ENCODE data around the gene PRF1.

The PRF1 gene

DNA sequence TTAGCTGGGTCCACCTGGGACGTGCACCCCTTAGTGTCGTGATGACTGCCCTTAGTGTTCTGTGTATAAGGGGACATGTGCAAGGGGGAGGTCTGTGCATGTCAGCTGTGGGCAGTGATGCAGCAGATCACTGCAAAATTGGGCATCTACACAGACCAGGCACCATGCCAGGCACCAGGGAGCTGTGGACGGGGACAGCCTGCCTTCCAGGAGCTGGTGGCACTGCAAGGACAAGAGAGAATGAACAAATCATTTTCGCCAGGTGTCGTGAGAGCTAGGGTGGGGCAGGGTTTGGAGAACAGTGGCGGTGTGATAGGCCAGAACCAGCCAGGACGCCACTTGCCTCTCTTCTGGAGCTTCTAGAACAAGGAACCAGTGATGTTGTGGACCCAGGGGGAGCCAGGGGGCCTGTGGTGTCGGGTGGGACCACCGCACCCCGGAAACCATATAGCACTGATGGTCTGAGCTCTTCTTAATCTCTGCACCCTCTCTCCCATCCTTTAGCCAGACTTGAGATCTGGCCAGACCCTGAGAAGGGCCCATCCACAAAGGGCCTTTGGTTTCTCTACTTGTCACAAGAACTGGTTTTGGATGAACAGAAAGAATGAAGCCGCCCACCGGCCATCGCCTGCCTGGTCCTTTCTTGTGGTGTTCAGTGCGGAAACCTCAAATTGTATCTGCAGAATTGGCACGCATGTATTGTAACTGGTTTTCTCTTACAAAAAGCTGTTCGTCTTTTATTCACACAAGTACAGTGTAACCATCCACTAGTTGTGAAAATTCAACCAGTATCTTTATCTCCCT lies 30.7 kb downstream of the PRF1 start:
- no peaks in the 10 kb centered on the region for H3K36me3 ChIP-seq (ENCODE audit: control insufficient read depth in 4 of 4, insufficient read depth in 4 of 4, low read length in 3 of 4)
- peaks cover 10 to 74% (median 37%) of the 10 kb centered on the region in 4 experiments for H3K4me1 ChIP-seq (ENCODE audit: control extremely low read depth in 1 of 4, control insufficient read depth in 4 of 4, insufficient read depth in 4 of 4, low read length in 3 of 4)
- WGBS (ENCODE audit: insufficient coverage): 84% methylated on average over 14 of the region's 16 CpGs
- ChIA-PET CTCF (interaction anchor here (1.2 to 2.2 kb wide), 5 partner anchors 11 to 23 kb away, joined by 3 to 7 read pairs (median 4); no protein-coding TSS in a partner anchor), POLR2A (no interaction called here)
- no peak for DNase-seq
- H3K9me3 ChIP-seq (ENCODE audit: control extremely low read depth in 1 of 5, control insufficient read depth in 4 of 5, insufficient read depth in 2 of 5, low read depth in 1 of 5, low read length in 4 of 5): no peaks in the 10 kb centered on the region
- H3K27ac ChIP-seq (ENCODE audit: insufficient read depth in 1 of 2, low read depth in 1 of 2, low read length in 2 of 2, poor library complexity in 1 of 2, severe bottlenecking in 2 of 2): no peak overlapping the region
- no peaks in the 10 kb centered on the region for H3K27me3 ChIP-seq (replicated peaks in 2 of 5; ENCODE audit: control insufficient read depth in 4 of 5, insufficient read depth in 5 of 5, low read length in 4 of 5)
- H3K4me3 ChIP-seq (ENCODE audit: control insufficient read depth in 1 of 7, extremely low read depth in 1 of 7, insufficient read depth in 4 of 7, low read depth in 2 of 7, low read length in 6 of 7): no peak overlapping the region

- peaks cover 6 to 74% (median 31%) of the 10 kb centered on the region in 4 experiments for H3K4me1 ChIP-seq (ENCODE audit: control extremely low read depth in 1 of 4, control insufficient read depth in 4 of 4, insufficient read depth in 4 of 4, low read length in 3 of 4)
- POLR2A ChIA-PET: no interaction called here
- no peaks in the 10 kb centered on the region for H3K27me3 ChIP-seq (replicated peaks in 2 of 5; ENCODE audit: control insufficient read depth in 4 of 5, insufficient read depth in 5 of 5, low read length in 4 of 5)
- DNase-seq: no peak
- CTCF ChIA-PET: interaction anchor here (1.0 to 2.2 kb wide), 6 partner anchors 10 to 23 kb away, joined by 3 to 7 read pairs (median 5); no protein-coding TSS in a partner anchor
- no peaks in the 10 kb centered on the region for H3K36me3 ChIP-seq (ENCODE audit: control insufficient read depth in 4 of 4, insufficient read depth in 4 of 4, low read length in 3 of 4)
- no peak overlapping the region for H3K4me3 ChIP-seq (ENCODE audit: control insufficient read depth in 1 of 7, extremely low read depth in 1 of 7, insufficient read depth in 4 of 7, low read depth in 2 of 7, low read length in 6 of 7)
- no peaks in the 10 kb centered on the region for H3K9me3 ChIP-seq (ENCODE audit: control extremely low read depth in 1 of 5, control insufficient read depth in 4 of 5, insufficient read depth in 2 of 5, low read depth in 1 of 5, low read length in 4 of 5)
- H3K27ac ChIP-seq (ENCODE audit: insufficient read depth in 1 of 2, low read depth in 1 of 2, low read length in 2 of 2, poor library complexity in 1 of 2, severe bottlenecking in 2 of 2): no peak overlapping the region
- 90% methylated on average over 3 of the region's 4 CpGs for WGBS (ENCODE audit: insufficient coverage)
These were observed 31.3 kb downstream of the PRF1 start for GRCh38 chr10:70571236-70571635.

DNA sequence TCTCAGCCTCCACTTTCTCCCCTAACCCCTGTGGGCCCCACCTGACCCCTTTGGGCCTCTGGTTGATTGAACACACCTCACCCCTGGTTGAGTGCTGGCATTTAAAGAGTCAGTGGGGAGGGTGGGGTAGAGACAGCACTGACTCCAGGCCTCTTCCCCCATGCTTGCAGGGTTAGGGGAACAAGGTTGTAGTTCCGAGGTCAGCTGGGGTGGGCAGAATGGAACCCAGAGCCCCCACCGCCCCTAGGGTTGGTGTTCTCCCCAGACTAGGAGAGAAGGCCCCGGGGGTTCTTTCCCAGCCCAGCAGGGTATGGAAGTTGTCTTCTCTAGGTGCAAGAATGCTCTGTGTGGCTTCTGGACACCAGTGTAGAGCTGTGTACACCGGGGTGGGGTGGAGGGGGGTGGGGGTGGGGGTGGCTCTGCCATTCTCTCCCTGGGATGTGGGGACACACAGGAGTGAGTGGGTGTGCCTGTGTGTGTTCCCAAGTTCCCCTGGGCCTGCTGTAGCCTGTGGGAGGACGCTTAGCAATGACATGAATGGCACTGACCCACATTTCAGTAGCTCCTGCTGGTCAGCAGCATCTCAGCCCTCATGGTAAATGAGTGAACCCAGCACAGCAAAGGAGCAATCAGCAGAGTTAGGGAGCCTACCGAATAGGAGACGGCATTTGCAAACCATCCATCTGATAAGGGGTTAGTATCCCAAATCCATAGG lies 33.6 kb downstream of the PRF1 start:
- H3K4me1 ChIP-seq (ENCODE audit: control extremely low read depth in 1 of 4, control insufficient read depth in 4 of 4, insufficient read depth in 4 of 4, low read length in 3 of 4): peaks cover 0 to 76% (median 30%) of the 10 kb centered on the region in 4 experiments
- no peak for DNase-seq
- H3K27me3 ChIP-seq (replicated peaks in 2 of 5; ENCODE audit: control insufficient read depth in 4 of 5, insufficient read depth in 5 of 5, low read length in 4 of 5): no peaks in the 10 kb centered on the region
- H3K4me3 ChIP-seq (ENCODE audit: control insufficient read depth in 1 of 7, extremely low read depth in 1 of 7, insufficient read depth in 4 of 7, low read depth in 2 of 7, low read length in 6 of 7): peak overlapping the region in 1 of 7 experiments; percentile 19
- POLR2A ChIA-PET: interaction anchor here (1.0 kb wide), 1 partner anchor 7 kb away, joined by 3 read pairs; no protein-coding TSS in a partner anchor
- peaks cover 0 to 3% (median 0%) of the 10 kb centered on the region in 4 experiments for H3K36me3 ChIP-seq (ENCODE audit: control insufficient read depth in 4 of 4, insufficient read depth in 4 of 4, low read length in 3 of 4)
- H3K27ac ChIP-seq (ENCODE audit: insufficient read depth in 1 of 2, low read depth in 1 of 2, low read length in 2 of 2, poor library complexity in 1 of 2, severe bottlenecking in 2 of 2): no peak overlapping the region
- CTCF ChIA-PET: interaction anchor here (0.6 to 1.4 kb wide), 4 partner anchors 9 to 192 kb away, joined by 3 to 4 read pairs (median 3); no protein-coding TSS in a partner anchor
- H3K9me3 ChIP-seq (ENCODE audit: control extremely low read depth in 1 of 5, control insufficient read depth in 4 of 5, insufficient read depth in 2 of 5, low read depth in 1 of 5, low read length in 4 of 5): no peaks in the 10 kb centered on the region
- WGBS (ENCODE audit: insufficient coverage): 91% methylated on average over 5 of the region's 7 CpGs

- H3K4me3 ChIP-seq (ENCODE audit: control insufficient read depth in 1 of 7, extremely low read depth in 1 of 7, insufficient read depth in 4 of 7, low read depth in 2 of 7, low read length in 6 of 7): no peak overlapping the region
- peaks cover 0 to 75% (median 30%) of the 10 kb centered on the region in 4 experiments for H3K4me1 ChIP-seq (ENCODE audit: control extremely low read depth in 1 of 4, control insufficient read depth in 4 of 4, insufficient read depth in 4 of 4, low read length in 3 of 4)
- POLR2A ChIA-PET: interaction anchor here (1.0 kb wide), 1 partner anchor 8 kb away, joined by 3 read pairs; no protein-coding TSS in a partner anchor
- H3K36me3 ChIP-seq (ENCODE audit: control insufficient read depth in 4 of 4, insufficient read depth in 4 of 4, low read length in 3 of 4): peaks cover 0 to 3% (median 0%) of the 10 kb centered on the region in 4 experiments
- no peaks in the 10 kb centered on the region for H3K9me3 ChIP-seq (ENCODE audit: control extremely low read depth in 1 of 5, control insufficient read depth in 4 of 5, insufficient read depth in 2 of 5, low read depth in 1 of 5, low read length in 4 of 5)
- no peak overlapping the region for H3K27ac ChIP-seq (ENCODE audit: insufficient read depth in 1 of 2, low read depth in 1 of 2, low read length in 2 of 2, poor library complexity in 1 of 2, severe bottlenecking in 2 of 2)
- no peaks in the 10 kb centered on the region for H3K27me3 ChIP-seq (replicated peaks in 2 of 5; ENCODE audit: control insufficient read depth in 4 of 5, insufficient read depth in 5 of 5, low read length in 4 of 5)
- no peak for DNase-seq
- 78% methylated on average over 1 of the region's 3 CpGs for WGBS (ENCODE audit: insufficient coverage)
- CTCF ChIA-PET: interaction anchor here (1.0 to 1.4 kb wide), 3 partner anchors 24 to 253 kb away, joined by 3 to 4 read pairs (median 3); no protein-coding TSS in a partner anchor
These were observed 34.4 kb downstream of the PRF1 start for GRCh38 chr10:70568113-70568512.

DNA sequence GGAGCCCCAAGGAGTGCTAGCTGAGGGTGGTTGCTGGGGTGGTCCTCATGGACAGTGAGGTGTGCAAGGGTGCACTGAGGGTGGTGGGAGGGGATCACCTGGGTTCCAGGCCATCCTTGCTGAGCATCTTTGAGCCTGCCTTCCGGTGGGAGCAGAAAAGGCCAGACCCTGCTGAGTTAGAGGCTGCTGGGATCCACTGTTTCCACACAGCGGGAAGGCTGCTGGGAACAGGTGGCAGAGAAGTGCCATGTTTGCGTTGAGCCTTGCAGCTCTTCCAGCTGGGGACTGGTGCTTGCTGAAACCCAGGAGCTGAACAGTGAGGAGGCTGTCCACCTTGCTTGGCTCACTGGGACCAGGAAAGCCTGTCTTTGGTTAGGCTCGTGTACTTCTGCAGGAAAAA lies 34.9 kb downstream of the PRF1 start:
- 89% methylated on average over 4 of the region's 4 CpGs for WGBS (ENCODE audit: insufficient coverage)
- no peak for DNase-seq
- Histone ChIP-seq H3K4me3 (ENCODE audit: control insufficient read depth in 1 of 7, extremely low read depth in 1 of 7, insufficient read depth in 4 of 7, low read depth in 2 of 7, low read length in 6 of 7) (no peak overlapping the region), H3K9me3 (ENCODE audit: control extremely low read depth in 1 of 5, control insufficient read depth in 4 of 5, insufficient read depth in 2 of 5, low read depth in 1 of 5, low read length in 4 of 5) (no peaks in the 10 kb centered on the region), H3K4me1 (ENCODE audit: control extremely low read depth in 1 of 4, control insufficient read depth in 4 of 4, insufficient read depth in 4 of 4, low read length in 3 of 4) (peaks cover 0 to 78% (median 30%) of the 10 kb centered on the region in 4 experiments), H3K27me3 (replicated peaks in 2 of 5; ENCODE audit: control insufficient read depth in 4 of 5, insufficient read depth in 5 of 5, low read length in 4 of 5) (no peaks in the 10 kb centered on the region), H3K27ac (ENCODE audit: insufficient read depth in 1 of 2, low read depth in 1 of 2, low read length in 2 of 2, poor library complexity in 1 of 2, severe bottlenecking in 2 of 2) (no peak overlapping the region), H3K36me3 (ENCODE audit: control insufficient read depth in 4 of 4, insufficient read depth in 4 of 4, low read length in 3 of 4) (peaks cover 0 to 3% (median 0%) of the 10 kb centered on the region in 4 experiments)
- ChIA-PET CTCF (interaction anchor here (0.7 to 1.4 kb wide), 4 partner anchors 24 to 253 kb away, joined by 3 to 4 read pairs (median 3); no protein-coding TSS in a partner anchor), POLR2A (no interaction called here)

GRCh38 chr10:70566515-70567290 lies 35.8 kb downstream of the PRF1 start:
- H3K36me3 ChIP-seq (ENCODE audit: control insufficient read depth in 4 of 4, insufficient read depth in 4 of 4, low read length in 3 of 4): peaks cover 0 to 3% (median 0%) of the 10 kb centered on the region in 4 experiments
- ChIA-PET CTCF (interaction anchor here (0.7 to 1.6 kb wide), 8 partner anchors 8 to 313 kb away, joined by 3 to 4 read pairs (median 3); no protein-coding TSS in a partner anchor), POLR2A (no interaction called here)
- H3K4me1 ChIP-seq (ENCODE audit: control extremely low read depth in 1 of 4, control insufficient read depth in 4 of 4, insufficient read depth in 4 of 4, low read length in 3 of 4): peaks cover 0 to 85% (median 32%) of the 10 kb centered on the region in 4 experiments
- DNase-seq: no peak
- no peaks in the 10 kb centered on the region for H3K27me3 ChIP-seq (replicated peaks in 2 of 5; ENCODE audit: control insufficient read depth in 4 of 5, insufficient read depth in 5 of 5, low read length in 4 of 5)
- no peak overlapping the region for H3K4me3 ChIP-seq (ENCODE audit: control insufficient read depth in 1 of 7, extremely low read depth in 1 of 7, insufficient read depth in 4 of 7, low read depth in 2 of 7, low read length in 6 of 7)
- no peaks in the 10 kb centered on the region for H3K9me3 ChIP-seq (ENCODE audit: control extremely low read depth in 1 of 5, control insufficient read depth in 4 of 5, insufficient read depth in 2 of 5, low read depth in 1 of 5, low read length in 4 of 5)
- no peak overlapping the region for H3K27ac ChIP-seq (ENCODE audit: insufficient read depth in 1 of 2, low read depth in 1 of 2, low read length in 2 of 2, poor library complexity in 1 of 2, severe bottlenecking in 2 of 2)
- WGBS (ENCODE audit: insufficient coverage): 96% methylated on average over 13 of the region's 18 CpGs

All from common myeloid progenitor, CD34-positive (primary cell).